ENCODE measurements around the gene UBL7.

Gene UBL7, protein sequence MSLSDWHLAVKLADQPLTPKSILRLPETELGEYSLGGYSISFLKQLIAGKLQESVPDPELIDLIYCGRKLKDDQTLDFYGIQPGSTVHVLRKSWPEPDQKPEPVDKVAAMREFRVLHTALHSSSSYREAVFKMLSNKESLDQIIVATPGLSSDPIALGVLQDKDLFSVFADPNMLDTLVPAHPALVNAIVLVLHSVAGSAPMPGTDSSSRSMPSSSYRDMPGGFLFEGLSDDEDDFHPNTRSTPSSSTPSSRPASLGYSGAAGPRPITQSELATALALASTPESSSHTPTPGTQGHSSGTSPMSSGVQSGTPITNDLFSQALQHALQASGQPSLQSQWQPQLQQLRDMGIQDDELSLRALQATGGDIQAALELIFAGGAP

DNA sequence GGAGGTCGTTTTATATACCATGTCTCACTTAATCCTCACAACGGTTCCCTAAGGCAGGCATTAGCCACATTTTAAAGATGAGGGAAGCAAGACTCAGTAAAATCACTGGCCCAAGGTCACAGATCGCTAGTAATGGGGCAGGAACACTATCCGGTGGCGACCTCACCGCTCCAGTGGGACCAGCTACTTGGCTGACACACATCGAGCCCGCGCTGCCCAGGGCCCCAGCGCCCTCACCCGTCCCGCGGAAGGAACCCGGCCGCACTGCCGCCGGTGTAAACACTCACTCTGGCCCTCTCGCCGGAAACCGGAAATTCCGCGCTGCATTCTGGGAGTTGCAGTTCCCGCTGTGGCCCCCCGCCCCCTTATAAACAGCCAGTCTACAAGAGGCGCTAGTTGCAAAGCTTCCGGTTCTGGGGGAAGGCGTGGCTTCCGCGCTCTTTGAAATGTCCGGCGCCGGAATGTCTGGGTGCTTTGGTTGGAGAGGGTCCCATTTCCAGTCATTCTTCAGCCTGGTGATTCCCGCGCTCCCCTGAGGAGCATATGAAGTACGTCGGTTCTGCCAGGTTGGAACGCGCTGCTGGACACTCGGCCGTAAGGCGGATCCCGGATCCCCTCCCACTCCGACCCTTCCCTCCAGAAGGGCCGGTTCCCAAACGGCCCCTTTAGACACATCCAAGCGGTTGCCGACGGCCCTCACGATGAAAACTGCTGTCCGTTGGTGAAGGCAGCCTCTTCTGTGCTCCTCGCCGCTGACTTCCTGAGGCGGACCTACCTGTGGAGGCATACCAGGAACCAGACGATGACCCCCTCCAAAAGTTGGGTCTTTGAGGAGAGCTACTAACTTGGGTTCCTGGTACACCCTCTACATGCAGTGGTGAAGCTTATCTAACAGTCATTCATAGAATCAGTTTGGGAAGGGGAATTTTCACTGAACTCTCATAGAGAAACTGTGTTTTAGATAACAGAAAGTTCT is at the start of gene UBL7:
Gene UBL7 (minus strand): TSS at position 290 of the 976 bp plus-strand sequence. CDS start 2,293 bp downstream, outside the sequence.
- H3K9ac ChIP-seq (ENCODE audit: low read length), result peak within 1 kb of the TSS; percentile 72
- no peaks in the 10 kb centered on the region for H3K9me3 ChIP-seq (ENCODE audit: control insufficient read depth, low read depth, low read length)
- H3K27ac ChIP-seq (ENCODE audit: low read length), result peak within 1 kb of the TSS; percentile 17
- no peaks in the 10 kb centered on the region for H3K27me3 ChIP-seq (ENCODE audit: control insufficient read depth, insufficient read depth, low read length)
- peak within 1 kb of the TSS; percentile 84 for H3K4me3 ChIP-seq (ENCODE audit: low read length)
- H3K4me1 ChIP-seq (ENCODE audit: control insufficient read depth, low read depth, low read length), result peaks cover 12% of the 10 kb centered on the region
- no peaks in the 10 kb centered on the region for H3K36me3 ChIP-seq (ENCODE audit: control insufficient read depth, low read depth, low read length)

DNA sequence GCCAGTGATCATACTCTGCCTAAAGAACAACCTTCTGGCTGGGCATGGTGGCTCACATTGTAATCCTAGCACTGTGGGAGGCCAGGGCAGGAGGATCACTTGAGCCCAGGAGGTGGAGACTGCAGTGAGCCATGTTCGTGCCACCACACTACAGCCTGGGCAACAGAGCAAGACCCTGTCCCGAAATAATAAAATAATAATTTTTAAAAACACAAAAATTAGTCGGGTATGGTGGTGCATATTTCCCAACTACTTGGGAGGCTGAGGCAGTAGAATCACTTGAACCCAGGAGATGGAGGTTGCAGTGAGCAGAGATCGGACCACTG is 45.5 kb upstream of the UBL7 start:
- Histone ChIP-seq H3K36me3 (ENCODE audit: control insufficient read depth, low read depth, low read length) (peaks cover 4% of the 10 kb centered on the region), H3K9me3 (ENCODE audit: control insufficient read depth, low read depth, low read length) (no peaks in the 10 kb centered on the region), H3K9ac (ENCODE audit: low read length) (no peak overlapping the region), H3K4me1 (ENCODE audit: control insufficient read depth, low read depth, low read length) (no peaks in the 10 kb centered on the region), H3K27me3 (ENCODE audit: control insufficient read depth, insufficient read depth, low read length) (no peaks in the 10 kb centered on the region), H3K4me3 (ENCODE audit: low read length) (no peak overlapping the region), H3K27ac (ENCODE audit: low read length) (no peak overlapping the region)

DNA sequence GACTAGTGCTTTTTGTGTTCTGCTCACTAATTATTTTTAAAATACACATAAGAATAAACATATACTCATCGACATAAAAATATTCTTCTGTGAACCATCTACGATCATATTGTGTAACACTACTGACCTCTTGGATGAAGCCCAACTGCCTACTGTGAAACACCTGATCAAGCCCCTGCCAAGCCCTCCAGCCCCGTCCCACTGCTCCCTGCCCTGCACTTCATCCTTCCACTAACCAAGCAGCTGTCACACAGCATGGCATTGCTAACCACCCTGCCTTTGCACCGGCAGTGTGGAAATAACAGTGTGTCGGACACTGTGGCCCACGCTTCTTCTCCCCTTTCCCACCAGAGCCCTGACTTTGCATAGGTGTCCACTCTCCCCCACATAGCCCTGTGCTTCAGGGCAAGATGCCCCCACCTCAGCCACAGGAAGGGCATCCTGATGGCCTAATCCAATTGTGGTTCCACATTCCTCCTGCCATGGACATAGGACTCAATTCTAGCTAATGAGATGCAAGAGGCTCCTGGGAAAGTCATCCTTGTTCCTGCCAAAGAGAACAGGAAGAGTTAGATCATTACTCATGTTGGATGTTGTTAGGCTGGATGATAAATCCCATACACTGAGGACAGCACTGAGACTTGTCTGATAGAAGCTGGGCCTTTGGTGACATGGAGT is 45.0 kb upstream of the UBL7 start:
- H3K9me3 ChIP-seq (ENCODE audit: control insufficient read depth, low read depth, low read length), result no peaks in the 10 kb centered on the region
- H3K36me3 ChIP-seq (ENCODE audit: control insufficient read depth, low read depth, low read length), result peaks cover 4% of the 10 kb centered on the region
- no peak overlapping the region for H3K27ac ChIP-seq (ENCODE audit: low read length)
- no peaks in the 10 kb centered on the region for H3K27me3 ChIP-seq (ENCODE audit: control insufficient read depth, insufficient read depth, low read length)
- H3K4me3 ChIP-seq (ENCODE audit: low read length), result no peak overlapping the region
- H3K4me1 ChIP-seq (ENCODE audit: control insufficient read depth, low read depth, low read length), result no peaks in the 10 kb centered on the region
- no peak overlapping the region for H3K9ac ChIP-seq (ENCODE audit: low read length)

DNA sequence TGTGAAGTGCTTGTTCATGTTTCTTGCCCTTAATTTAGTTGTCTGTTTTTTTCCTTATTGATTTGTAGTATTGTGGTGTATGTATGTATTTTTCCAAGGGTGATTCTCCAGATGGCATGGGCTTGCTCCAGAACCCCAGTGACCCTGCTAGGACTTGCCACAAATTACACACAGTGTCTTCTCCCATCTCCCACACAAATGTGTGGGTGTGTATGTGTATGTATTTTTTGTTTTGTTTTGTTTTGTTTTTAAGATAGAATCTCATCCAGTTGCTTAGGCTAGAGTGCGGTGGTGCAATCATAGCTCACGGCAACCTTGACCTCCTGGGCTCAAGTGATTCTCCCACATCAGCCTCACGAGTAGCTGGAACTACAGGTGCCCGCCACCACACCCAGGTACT is 43.9 kb upstream of the UBL7 start:
- Histone ChIP-seq H3K27ac (ENCODE audit: low read length) (no peak overlapping the region), H3K4me1 (ENCODE audit: control insufficient read depth, low read depth, low read length) (no peaks in the 10 kb centered on the region), H3K27me3 (ENCODE audit: control insufficient read depth, insufficient read depth, low read length) (no peaks in the 10 kb centered on the region), H3K36me3 (ENCODE audit: control insufficient read depth, low read depth, low read length) (peaks cover 4% of the 10 kb centered on the region), H3K4me3 (ENCODE audit: low read length) (no peak overlapping the region), H3K9ac (ENCODE audit: low read length) (no peak overlapping the region), H3K9me3 (ENCODE audit: control insufficient read depth, low read depth, low read length) (no peaks in the 10 kb centered on the region)

DNA sequence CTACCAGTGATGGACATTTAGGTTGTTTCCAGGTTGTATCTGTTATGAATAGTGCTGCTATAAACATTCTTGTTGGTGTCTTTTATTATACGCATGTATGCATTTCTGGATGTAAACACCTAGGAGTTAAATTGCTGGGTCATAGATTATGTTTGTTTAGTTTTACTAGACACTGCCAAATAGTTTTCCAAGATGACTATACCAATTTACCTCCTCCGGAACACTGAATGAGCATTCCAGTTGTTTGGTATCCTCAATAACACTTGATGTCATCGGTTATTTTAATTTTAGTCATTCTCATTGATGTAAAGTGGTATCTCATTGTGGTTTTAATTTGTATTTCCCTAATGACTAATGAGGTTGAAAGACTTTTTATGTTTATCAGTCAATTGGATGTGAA is 43.5 kb upstream of the UBL7 start:
- peaks cover 4% of the 10 kb centered on the region for H3K36me3 ChIP-seq (ENCODE audit: control insufficient read depth, low read depth, low read length)
- no peaks in the 10 kb centered on the region for H3K9me3 ChIP-seq (ENCODE audit: control insufficient read depth, low read depth, low read length)
- no peak overlapping the region for H3K27ac ChIP-seq (ENCODE audit: low read length)
- H3K4me1 ChIP-seq (ENCODE audit: control insufficient read depth, low read depth, low read length), result no peaks in the 10 kb centered on the region
- no peak overlapping the region for H3K9ac ChIP-seq (ENCODE audit: low read length)
- no peak overlapping the region for H3K4me3 ChIP-seq (ENCODE audit: low read length)
- H3K27me3 ChIP-seq (ENCODE audit: control insufficient read depth, insufficient read depth, low read length), result no peaks in the 10 kb centered on the region

DNA sequence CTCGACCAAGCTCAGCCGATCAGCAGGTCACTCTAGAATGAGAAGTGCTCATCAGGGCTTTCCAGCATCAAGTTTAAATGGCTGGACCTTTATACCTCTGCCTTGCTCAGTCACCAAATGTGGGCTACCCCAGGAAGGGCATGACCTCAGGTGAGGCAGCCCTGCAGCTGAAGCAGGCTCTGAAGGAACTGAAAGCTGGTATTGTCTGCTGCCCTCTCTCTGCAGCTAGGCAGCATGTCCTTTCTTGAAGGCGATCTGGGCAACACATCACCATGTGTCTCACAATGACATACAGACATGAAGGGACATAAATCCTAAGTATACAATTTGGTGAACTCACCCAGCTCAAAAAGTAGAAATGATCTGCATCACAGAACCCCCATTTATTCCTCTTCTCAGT is 41.3 kb upstream of the UBL7 start:
- Histone ChIP-seq H3K27ac (ENCODE audit: low read length) (no peak overlapping the region), H3K4me1 (ENCODE audit: control insufficient read depth, low read depth, low read length) (no peaks in the 10 kb centered on the region), H3K9ac (ENCODE audit: low read length) (no peak overlapping the region), H3K9me3 (ENCODE audit: control insufficient read depth, low read depth, low read length) (no peaks in the 10 kb centered on the region), H3K36me3 (ENCODE audit: control insufficient read depth, low read depth, low read length) (peaks cover 4% of the 10 kb centered on the region), H3K27me3 (ENCODE audit: control insufficient read depth, insufficient read depth, low read length) (no peaks in the 10 kb centered on the region), H3K4me3 (ENCODE audit: low read length) (no peak overlapping the region)

DNA sequence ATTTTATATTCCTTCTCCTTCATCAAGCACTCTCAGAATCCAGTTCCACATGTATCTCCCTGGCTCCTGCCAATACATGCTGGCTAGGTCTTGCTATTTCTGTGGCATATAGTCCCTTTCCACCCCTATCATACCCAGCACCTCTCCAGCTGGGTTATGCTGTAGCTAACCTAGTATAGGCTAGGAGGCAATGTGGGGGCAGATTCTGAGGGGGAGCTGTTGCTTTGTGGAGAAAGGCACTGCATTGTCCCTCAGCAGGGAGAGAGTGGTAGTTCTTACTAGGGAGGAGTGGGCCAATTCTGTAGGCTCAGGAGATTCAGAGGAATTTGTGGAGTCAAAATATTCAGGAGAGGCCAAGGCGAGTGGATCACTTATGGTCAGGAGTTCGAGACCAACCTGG is 39.4 kb upstream of the UBL7 start:
- Histone ChIP-seq H3K4me3 (ENCODE audit: low read length) (no peak overlapping the region), H3K9ac (ENCODE audit: low read length) (no peak overlapping the region), H3K27me3 (ENCODE audit: control insufficient read depth, insufficient read depth, low read length) (no peaks in the 10 kb centered on the region), H3K27ac (ENCODE audit: low read length) (no peak overlapping the region), H3K4me1 (ENCODE audit: control insufficient read depth, low read depth, low read length) (no peaks in the 10 kb centered on the region), H3K9me3 (ENCODE audit: control insufficient read depth, low read depth, low read length) (no peaks in the 10 kb centered on the region), H3K36me3 (ENCODE audit: control insufficient read depth, low read depth, low read length) (peaks cover 4% of the 10 kb centered on the region)

DNA sequence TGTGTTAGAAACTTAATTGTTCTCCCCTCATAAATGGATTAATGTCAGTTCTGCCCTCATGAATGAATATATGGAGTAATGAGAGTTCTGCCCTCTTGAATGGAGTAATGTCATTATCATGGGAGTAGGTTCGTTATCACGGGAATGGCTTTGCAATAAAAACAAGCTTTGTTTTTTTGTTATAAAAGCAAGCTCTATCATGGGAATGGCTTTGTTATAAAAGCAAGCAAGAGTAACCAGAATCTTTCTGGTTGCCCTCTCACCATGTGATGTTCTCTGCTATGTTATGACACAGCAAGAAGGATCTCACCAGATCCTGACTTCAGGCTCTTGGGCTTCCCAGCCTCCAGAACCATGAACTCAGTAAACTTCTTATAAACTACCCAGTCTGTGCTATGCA is 38.4 kb upstream of the UBL7 start:
- Histone ChIP-seq H3K27me3 (ENCODE audit: control insufficient read depth, insufficient read depth, low read length) (no peaks in the 10 kb centered on the region), H3K9me3 (ENCODE audit: control insufficient read depth, low read depth, low read length) (no peaks in the 10 kb centered on the region), H3K4me1 (ENCODE audit: control insufficient read depth, low read depth, low read length) (no peaks in the 10 kb centered on the region), H3K27ac (ENCODE audit: low read length) (no peak overlapping the region), H3K36me3 (ENCODE audit: control insufficient read depth, low read depth, low read length) (peaks cover 3% of the 10 kb centered on the region), H3K9ac (ENCODE audit: low read length) (no peak overlapping the region), H3K4me3 (ENCODE audit: low read length) (no peak overlapping the region)

DNA sequence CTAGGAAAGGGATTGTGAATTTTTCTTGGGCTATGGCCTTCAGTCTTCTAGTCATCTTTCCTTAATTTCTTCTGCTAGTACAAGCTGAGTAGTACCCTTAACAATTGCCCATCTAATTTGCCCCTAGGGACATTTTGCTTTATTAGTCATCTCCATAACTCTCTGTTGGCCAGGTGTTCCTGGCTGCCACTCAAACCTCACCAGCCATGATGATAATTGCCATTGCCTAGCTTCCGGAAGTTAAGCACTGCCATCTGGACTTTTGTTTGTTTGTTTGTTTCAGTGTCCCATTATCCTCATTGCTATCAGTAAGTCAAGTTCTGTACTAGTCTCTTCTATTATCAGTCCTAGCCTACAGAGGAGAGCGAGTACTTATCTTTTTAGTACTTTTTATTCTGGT is 36.6 kb upstream of the UBL7 start:
- Histone ChIP-seq H3K4me3 (ENCODE audit: low read length) (no peak overlapping the region), H3K9ac (ENCODE audit: low read length) (no peak overlapping the region), H3K27me3 (ENCODE audit: control insufficient read depth, insufficient read depth, low read length) (no peaks in the 10 kb centered on the region), H3K36me3 (ENCODE audit: control insufficient read depth, low read depth, low read length) (no peaks in the 10 kb centered on the region), H3K9me3 (ENCODE audit: control insufficient read depth, low read depth, low read length) (no peaks in the 10 kb centered on the region), H3K27ac (ENCODE audit: low read length) (no peak overlapping the region), H3K4me1 (ENCODE audit: control insufficient read depth, low read depth, low read length) (no peaks in the 10 kb centered on the region)

DNA sequence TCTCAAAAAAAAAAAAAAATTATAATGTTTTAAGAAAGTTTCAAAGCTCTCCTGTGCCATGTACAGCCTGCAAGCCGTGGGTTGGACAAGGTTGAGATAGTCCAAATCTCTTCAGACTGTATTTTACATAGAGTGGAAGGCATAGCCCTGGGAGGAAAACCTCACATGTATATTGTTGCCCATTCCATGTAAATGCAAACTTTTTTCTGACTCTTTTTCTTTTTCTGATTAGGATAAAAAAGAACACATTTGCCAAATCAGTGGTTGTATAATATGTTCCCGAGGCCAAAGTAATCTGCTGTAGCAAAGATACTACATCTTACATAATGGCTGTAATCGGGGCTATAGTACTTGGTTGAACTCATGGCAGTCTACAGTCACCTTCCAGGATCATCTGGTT is 35.7 kb upstream of the UBL7 start:
- H3K9ac ChIP-seq (ENCODE audit: low read length), result no peak overlapping the region
- H3K27me3 ChIP-seq (ENCODE audit: control insufficient read depth, insufficient read depth, low read length), result no peaks in the 10 kb centered on the region
- no peaks in the 10 kb centered on the region for H3K4me1 ChIP-seq (ENCODE audit: control insufficient read depth, low read depth, low read length)
- H3K9me3 ChIP-seq (ENCODE audit: control insufficient read depth, low read depth, low read length), result no peaks in the 10 kb centered on the region
- H3K27ac ChIP-seq (ENCODE audit: low read length), result no peak overlapping the region
- no peak overlapping the region for H3K4me3 ChIP-seq (ENCODE audit: low read length)
- H3K36me3 ChIP-seq (ENCODE audit: control insufficient read depth, low read depth, low read length), result no peaks in the 10 kb centered on the region

DNA sequence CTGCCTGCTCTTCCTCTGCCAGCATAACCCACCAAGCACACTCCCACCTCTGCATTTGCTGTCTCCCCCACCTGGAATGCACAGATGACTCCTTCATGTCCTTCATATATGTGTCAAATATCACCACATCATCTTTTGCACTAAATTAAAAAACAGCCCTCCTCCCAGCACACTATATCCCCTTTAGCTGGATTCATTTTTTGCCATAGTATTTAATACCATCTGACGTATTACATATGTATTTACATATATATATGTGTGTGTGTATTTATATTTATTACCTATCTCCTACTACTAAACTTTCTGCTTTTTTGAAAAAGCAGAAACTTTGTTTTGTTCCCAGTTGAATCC is 29.4 kb upstream of the UBL7 start:
- Histone ChIP-seq H3K27me3 (ENCODE audit: control insufficient read depth, insufficient read depth, low read length) (no peaks in the 10 kb centered on the region), H3K27ac (ENCODE audit: low read length) (no peak overlapping the region), H3K4me3 (ENCODE audit: low read length) (no peak overlapping the region), H3K36me3 (ENCODE audit: control insufficient read depth, low read depth, low read length) (no peaks in the 10 kb centered on the region), H3K4me1 (ENCODE audit: control insufficient read depth, low read depth, low read length) (peaks cover 4% of the 10 kb centered on the region), H3K9ac (ENCODE audit: low read length) (no peak overlapping the region), H3K9me3 (ENCODE audit: control insufficient read depth, low read depth, low read length) (no peaks in the 10 kb centered on the region)

Measured in iPS-18a (cell line).